B cell (primary cell): ENCODE measurements around the gene FCRL5.

Experiments used
- CTCF ChIP-seq: fragments of 200-600 bp; IDR thresholded peaks from one replicate; pipeline ENCODE4 v1.8.0; 2022; ENCODE audit warnings: antibody characterized with exemption, mild to moderate bottlenecking
- EZH2 ChIP-seq: IDR thresholded peaks from 2 replicates; pipeline ENCODE4 v1.6.1; 2012; ENCODE audit warnings: borderline replicate concordance, low read depth, mild to moderate bottlenecking, moderate library complexity, low read length; ENCODE audit not compliant: insufficient read depth, poor library complexity, severe bottlenecking

DNA sequence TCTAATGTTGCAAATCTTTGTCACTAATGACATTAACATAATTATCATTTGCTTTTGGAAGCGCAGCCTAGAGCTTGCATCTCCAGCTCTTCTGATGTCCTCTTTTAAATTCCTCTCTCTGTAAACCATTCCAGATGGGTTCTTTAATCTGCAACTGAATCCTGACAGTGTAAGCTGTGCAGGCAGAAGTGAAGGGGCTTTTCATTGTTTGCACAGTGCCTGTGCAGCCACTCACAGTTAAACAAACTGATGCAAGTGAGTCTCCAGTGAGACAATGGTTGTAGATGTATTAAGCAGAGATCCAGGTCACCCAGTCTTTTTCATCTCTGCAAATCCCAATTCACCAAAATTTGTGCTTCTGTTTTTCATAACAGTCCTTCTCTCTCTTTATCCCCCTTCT, 22.5 kb upstream of the FCRL5 start:
- TF ChIP-seq CTCF = no peak
- TF ChIP-seq EZH2 = no peak
